B cell (primary cell): ENCODE data around the gene PRKCZ. TPM values are rescaled to one million over a fixed set of nuclear protein-coding genes. Genes with fewer than 3 reads are reported as not detected.
"Not testable (repeated sequence)": the region's sequence is repeated elsewhere in the genome, so short reads cannot be mapped to it uniquely, and the experiment has no call there.

Experiments
- ATAC-seq: fragments of 200-7000 bp; cut with Tn5 transposase; one replicate; pipeline ENCODE4 v1.10.0; 2021; ENCODE audit warnings: low read depth, mild to moderate bottlenecking, moderate number of reproducible peaks, moderate library complexity
- CTCF ChIA-PET: fragments of 350-600 bp; sonication (Branson Sonifier 250); formaldehyde crosslinking; loops from one replicate; lab custom pipeline; 2021; ENCODE audit warnings: antibody characterized with exemption, inconsistent platforms; lab: Charles Lee
- POLR2A ChIA-PET: fragments of 350-600 bp; sonication (Branson Sonifier 250); formaldehyde crosslinking; loops from one replicate; lab custom pipeline; 2021; ENCODE audit warnings: antibody characterized with exemption; lab: Charles Lee
- DNase-seq: peaks from one replicate; pipeline ENCODE4 v3.0.0; 2013
- H2AFZ ChIP-seq: 2 replicates; pipeline ENCODE4 v1.6.1; 2012; ENCODE audit warnings: mild to moderate bottlenecking, low read depth, low read length; ENCODE audit not compliant: insufficient read depth, poor library complexity, severe bottlenecking
- H3K27ac ChIP-seq, 2 donors: 1 replicate in 1 of 2; 2 replicates in 1 of 2; pipeline ENCODE4 v1.5.1; 2012 to 2013; ENCODE audit warnings: low read length in 2 of 2, mild to moderate bottlenecking in 2 of 2, moderate library complexity in 1 of 2
- H3K27me3 ChIP-seq, 4 experiments: fragments of 200-600 bp in 1 of 4; sonication (generic) in 1 of 4; replicated peaks in 1 of 4; 1 replicate in 2 of 4; 2 replicates in 2 of 4; pipeline versions ENCODE4 v1.6.1 to v1.7.0; 2013 to 2016; ENCODE audit warnings: low read length in 3 of 4, mild to moderate bottlenecking in 2 of 4, mixed read lengths in 1 of 4, moderate library complexity in 1 of 4; ENCODE audit not compliant: insufficient read depth in 4 of 4, control insufficient read depth in 3 of 4; ENCODE audit errors: control extremely low read depth in 1 of 4
- H3K36me3 ChIP-seq, 2 experiments: replicated peaks in 1 of 2; 1 replicate in 1 of 2; 2 replicates in 1 of 2; pipeline versions ENCODE4 v1.6.1 to v1.7.1; 2013; ENCODE audit warnings: low read length in 1 of 2; ENCODE audit not compliant: insufficient read depth in 2 of 2, control insufficient read depth in 1 of 2; ENCODE audit errors: control extremely low read depth in 1 of 2, extremely low read depth in 1 of 2
- H3K4me1 ChIP-seq, 2 donors: fragments of 200-600 bp in 1 of 2; sonication (generic) in 1 of 2; 1 replicate in 1 of 2; 2 replicates in 1 of 2; pipeline versions ENCODE4 v1.5.1 to v1.6.1; 2013 to 2017; ENCODE audit warnings: low read length in 2 of 2; ENCODE audit not compliant: control insufficient read depth in 2 of 2, insufficient read depth in 2 of 2
- H3K4me2 ChIP-seq: replicated peaks from 2 replicates; pipeline ENCODE3; 2012; ENCODE audit warnings: mild to moderate bottlenecking, low read depth, low read length; ENCODE audit not compliant: poor library complexity, severe bottlenecking
- H3K4me3 ChIP-seq, 5 experiments: fragments of 200-600 bp in 1 of 5; sonication (generic) in 1 of 5; 1 replicate in 3 of 5; 2 replicates in 2 of 5; pipeline versions ENCODE4 v1.5.1 to v1.7.0; 2011 to 2016; ENCODE audit warnings: low read length in 4 of 5, mild to moderate bottlenecking in 4 of 5, low read depth in 2 of 5, control low read depth in 1 of 5, moderate library complexity in 1 of 5; ENCODE audit not compliant: insufficient read depth in 1 of 5; ENCODE audit errors: control extremely low read depth in 1 of 5, extremely low read depth in 1 of 5
- H3K79me2 ChIP-seq: fragments of 200-600 bp; sonication (generic); one replicate; pipeline ENCODE4 v1.6.0; 2016; ENCODE audit warnings: low read length; ENCODE audit not compliant: control insufficient read depth, insufficient read depth
- H3K9ac ChIP-seq: fragments of 200-600 bp; sonication (generic); 2 replicates; pipeline ENCODE4 v1.6.1; 2017; ENCODE audit warnings: mild to moderate bottlenecking, low read length, moderate library complexity
- H3K9me3 ChIP-seq, 3 donors: one replicate each; pipeline versions ENCODE4 v1.6.1 to v1.7.1; 2013; ENCODE audit warnings: low read length in 2 of 3; ENCODE audit not compliant: control insufficient read depth in 2 of 3, insufficient read depth in 1 of 3; ENCODE audit errors: control extremely low read depth in 1 of 3
- H4K20me1 ChIP-seq: 2 replicates; pipeline ENCODE4 v1.6.0; 2012; ENCODE audit warnings: mild to moderate bottlenecking, low read length; ENCODE audit not compliant: insufficient read depth, control insufficient read depth, poor library complexity, severe bottlenecking
- H3K27ac Mint-ChIP-seq: one replicate; pipeline ENCODE4 v1.8.0; 2021; ENCODE audit warnings: mixed read lengths
- H3K27me3 Mint-ChIP-seq: one replicate; pipeline ENCODE4 v1.8.0; 2021; ENCODE audit warnings: mixed read lengths
- H3K4me1 Mint-ChIP-seq: one replicate; pipeline ENCODE4 v1.8.0; 2021; ENCODE audit warnings: mixed read lengths
- H3K4me3 Mint-ChIP-seq: one replicate; pipeline ENCODE4 v1.8.0; 2021; ENCODE audit warnings: mixed read lengths
- H3K9me3 Mint-ChIP-seq: one replicate; pipeline ENCODE4 v1.8.0; 2022; ENCODE audit warnings: mixed read lengths; ENCODE audit not compliant: insufficient read depth
- EZH2 ChIP-seq: IDR thresholded peaks from 2 replicates; pipeline ENCODE4 v1.6.1; 2012; ENCODE audit warnings: borderline replicate concordance, low read depth, mild to moderate bottlenecking, moderate library complexity, low read length; ENCODE audit not compliant: insufficient read depth, poor library complexity, severe bottlenecking
- WGBS: methylation state at CpG from one replicate; pipeline ENCODE4 v1.1.5; 2013; ENCODE audit warnings: missing lambda C conversion rate; ENCODE audit not compliant: insufficient coverage; 5-methylcytosine and 5-hydroxymethylcytosine counted together
- intact Hi-C: fragments of 100-400 bp; cut with micrococcal nuclease; formaldehyde crosslinking; loops from one replicate; pipeline ENCODE4 v1.10.0; 2022
- polyA plus RNA-seq: library from polyadenylated mRNA; depleted of rRNA; stranded (reverse); fragments of >200 nt; gene quantifications from 2 replicates; pipeline ENCODE4 v1.2.3, GENCODE V29; 2012
- total RNA-seq, 2 donors: library from RNA; stranded (reverse); fragments of 120-200 nt in 1 of 2; gene quantifications; 1 replicate in 1 of 2; 2 replicates in 1 of 2; pipeline versions ENCODE4 v1.2.3 to v1.2.4, GENCODE V29; 2013 to 2022
- TF ChIP-seq, protein P1 (sequence below): fragments of 200-600 bp; IDR thresholded peaks from one replicate; pipeline ENCODE4 v1.8.0; 2022; ENCODE audit warnings: antibody characterized with exemption, mild to moderate bottlenecking

PRKCZ gene
- total and polyA plus RNA-seq, 2 donors (not counting 1 experiment from before 2014, with no cell fraction given), result 17.9 to 53.2 TPM

- Histone ChIP-seq H2AFZ (peak overlapping the region; percentile 78), H3K9me3 (no peaks in the 10 kb centered on the region), H3K79me2 (peaks cover 12% of the 10 kb centered on the region), H3K36me3 (no peaks in the 10 kb centered on the region), H3K9ac (peak overlapping the region; percentile 37), H3K27me3 (no peaks in the 10 kb centered on the region), H3K4me2 (peak overlapping the region; percentile 76), H4K20me1 (no peaks in the 10 kb centered on the region), H3K4me3 (peak overlapping the region in 4 of 5 experiments; percentile 28 to 38 (median 35)), H3K4me1 (peaks cover 20 to 22% of the 10 kb centered on the region in 2 donors), H3K27ac (peak overlapping the region; percentile 61 to 62)
- Mint-ChIP-seq H3K27ac (peak overlapping the region; percentile 86), H3K4me3 (peak overlapping the region; percentile 65), H3K4me1 (peaks cover 22% of the 10 kb centered on the region), H3K9me3 (no peaks in the 10 kb centered on the region), H3K27me3 (no peaks in the 10 kb centered on the region)
- 15% methylated on average over 14 of the region's 17 CpGs for WGBS
- intact Hi-C loops, result no loop called here
- peak; percentile 82 for ATAC-seq
- ChIA-PET POLR2A (interaction anchor here (0.6 to 0.7 kb wide), 2 partner anchors 21 to 1560 kb away, joined by 3 to 5 read pairs; no protein-coding TSS in a partner anchor), CTCF (interaction anchor here (1.0 to 2.8 kb wide), 4 partner anchors 27 to 83 kb away, joined by 3 to 12 read pairs (median 5); partner anchors contain the start of gene FAAP20)
- no peak for TF ChIP-seq EZH2
- TF ChIP-seq, protein P1, sequence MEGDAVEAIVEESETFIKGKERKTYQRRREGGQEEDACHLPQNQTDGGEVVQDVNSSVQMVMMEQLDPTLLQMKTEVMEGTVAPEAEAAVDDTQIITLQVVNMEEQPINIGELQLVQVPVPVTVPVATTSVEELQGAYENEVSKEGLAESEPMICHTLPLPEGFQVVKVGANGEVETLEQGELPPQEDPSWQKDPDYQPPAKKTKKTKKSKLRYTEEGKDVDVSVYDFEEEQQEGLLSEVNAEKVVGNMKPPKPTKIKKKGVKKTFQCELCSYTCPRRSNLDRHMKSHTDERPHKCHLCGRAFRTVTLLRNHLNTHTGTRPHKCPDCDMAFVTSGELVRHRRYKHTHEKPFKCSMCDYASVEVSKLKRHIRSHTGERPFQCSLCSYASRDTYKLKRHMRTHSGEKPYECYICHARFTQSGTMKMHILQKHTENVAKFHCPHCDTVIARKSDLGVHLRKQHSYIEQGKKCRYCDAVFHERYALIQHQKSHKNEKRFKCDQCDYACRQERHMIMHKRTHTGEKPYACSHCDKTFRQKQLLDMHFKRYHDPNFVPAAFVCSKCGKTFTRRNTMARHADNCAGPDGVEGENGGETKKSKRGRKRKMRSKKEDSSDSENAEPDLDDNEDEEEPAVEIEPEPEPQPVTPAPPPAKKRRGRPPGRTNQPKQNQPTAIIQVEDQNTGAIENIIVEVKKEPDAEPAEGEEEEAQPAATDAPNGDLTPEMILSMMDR, result no peak
- peak; percentile 76 for DNase-seq
These were observed 62.1 kb downstream of the PRKCZ start for GRCh38 chr1:2112280-2112701.

- DNase-seq (no peak), ATAC-seq (no peak)
- Mint-ChIP-seq H3K9me3 (no peaks in the 10 kb centered on the region), H3K27me3 (no peaks in the 10 kb centered on the region), H3K27ac (peak overlapping the region; percentile 67), H3K4me3 (no peak overlapping the region), H3K4me1 (peaks cover 27% of the 10 kb centered on the region)
- Histone ChIP-seq H3K79me2 (peaks cover 15% of the 10 kb centered on the region), H3K4me2 (peak overlapping the region; percentile 76), H3K9me3 (peaks cover 0 to 9% (median under 1%) of the 10 kb centered on the region in 3 donors), H2AFZ (no peak overlapping the region), H3K36me3 (no peaks in the 10 kb centered on the region), H3K27ac (no peak overlapping the region), H3K4me3 (no peak overlapping the region), H3K27me3 (no peaks in the 10 kb centered on the region), H3K9ac (no peak overlapping the region), H3K4me1 (peaks cover 20 to 22% of the 10 kb centered on the region in 2 donors), H4K20me1 (no peaks in the 10 kb centered on the region)
- intact Hi-C loops, result no loop called here
- WGBS, result 94% methylated on average over 6 of the region's 15 CpGs
- TF ChIP-seq, protein P1, result no peak
- no peak for TF ChIP-seq EZH2
- POLR2A ChIA-PET, result no interaction called here
- CTCF ChIA-PET, result interaction anchor here (1.9 kb wide), 1 partner anchor 26 kb away, joined by 9 read pairs; no protein-coding TSS in a partner anchor
These were observed 63.5 kb downstream of the PRKCZ start for GRCh38 chr1:2113620-2114135.

DNA sequence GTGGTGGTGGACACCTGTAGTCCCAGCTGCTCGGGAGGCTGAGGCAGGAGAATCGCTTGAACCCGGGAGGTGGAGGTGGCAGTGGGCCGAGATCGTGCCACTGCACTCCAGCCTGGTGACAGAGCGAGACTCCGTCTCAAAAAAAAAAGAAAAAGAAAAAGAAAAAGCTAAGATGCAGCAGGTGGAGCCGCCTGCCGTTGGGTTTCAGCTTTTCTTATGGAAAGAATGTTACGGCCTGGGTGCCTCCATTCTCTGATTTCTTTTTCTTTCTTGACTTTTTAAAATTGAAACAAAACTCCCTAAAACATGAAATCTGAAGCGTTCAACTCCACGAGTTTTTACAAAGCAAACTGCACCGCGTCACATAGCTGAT, 64.4 kb downstream of the PRKCZ start:
- H2AFZ ChIP-seq, H3K9ac ChIP-seq, intact Hi-C loops, H3K36me3 ChIP-seq, H3K27me3 ChIP-seq, H3K4me2 ChIP-seq, H3K9me3 Mint-ChIP-seq, H3K4me3 ChIP-seq, ATAC-seq, H3K27ac Mint-ChIP-seq, DNase-seq, H3K27ac ChIP-seq, H3K27me3 Mint-ChIP-seq, H3K4me3 Mint-ChIP-seq, H4K20me1 ChIP-seq: not testable (repeated sequence)
- H3K4me1 Mint-ChIP-seq, result peaks cover 32% of the 10 kb centered on the region
- Histone ChIP-seq H3K4me1 (peaks cover 20 to 22% of the 10 kb centered on the region in 2 donors), H3K9me3 (peaks cover 0 to 15% (median 3%) of the 10 kb centered on the region in 3 donors), H3K79me2 (peaks cover 18% of the 10 kb centered on the region)
- ChIA-PET POLR2A (interaction anchor here (1.2 kb wide), 1 partner anchor 19 kb away, joined by 3 read pairs; no protein-coding TSS in a partner anchor), CTCF (interaction anchor here (1.6 to 1.9 kb wide), 2 partner anchors 9 to 25 kb away, joined by 3 to 9 read pairs; no protein-coding TSS in a partner anchor)
- WGBS, result over 99% methylated on average over 7 of the region's 14 CpGs
